Astrocyte (in vitro differentiated cells and primary cell): Measurements from ENCODE around the gene PNISR. TPM values are rescaled to one million over a fixed set of nuclear protein-coding genes. Genes with fewer than 3 reads are reported as not detected.

Experiments
- DNase-seq: peaks from one replicate; pipeline ENCODE4 v3.0.0-alpha.2; 2010; ENCODE audit warnings: low read depth
- FAIRE-seq: peaks from 2 replicates; lab custom pipeline; 2011; peaks lifted over from hg19 to GRCh38; lab: Jason Lieb, UNC
- H2AFZ ChIP-seq: 2 replicates; pipeline ENCODE4 v1.6.0; 2012; ENCODE audit warnings: low read depth, low read length, inconsistent platforms
- H3K27ac ChIP-seq: 2 replicates; pipeline ENCODE4 v1.5.1; 2011; ENCODE audit warnings: low read depth, low read length, inconsistent platforms
- H3K27me3 ChIP-seq: 2 replicates; pipeline ENCODE4 v1.6.0; 2011; ENCODE audit warnings: low read length, inconsistent platforms; ENCODE audit not compliant: insufficient read depth
- H3K36me3 ChIP-seq: 2 replicates; pipeline ENCODE4 v1.5.1; 2011; ENCODE audit warnings: low read length, inconsistent platforms; ENCODE audit not compliant: insufficient read depth
- H3K4me1 ChIP-seq: 2 replicates; pipeline ENCODE4 v1.5.1; 2011; ENCODE audit warnings: low read length, inconsistent platforms; ENCODE audit not compliant: insufficient read depth
- H3K4me2 ChIP-seq: 2 replicates; pipeline ENCODE4 v1.6.0; 2012; ENCODE audit warnings: low read length, inconsistent platforms
- H3K4me3 ChIP-seq: 2 replicates; pipeline ENCODE4 v1.5.1; 2011; ENCODE audit warnings: low read depth, mild to moderate bottlenecking, low read length, inconsistent platforms; ENCODE audit not compliant: insufficient read depth
- H3K79me2 ChIP-seq: 2 replicates; pipeline ENCODE4 v1.6.0; 2012; ENCODE audit warnings: mild to moderate bottlenecking, low read length, inconsistent platforms; ENCODE audit not compliant: insufficient read depth
- H3K9ac ChIP-seq: 2 replicates; pipeline ENCODE4 v1.6.0; 2012; ENCODE audit warnings: mild to moderate bottlenecking, low read length, inconsistent platforms
- H3K9me3 ChIP-seq: 2 replicates; pipeline ENCODE4 v1.5.1; 2012; ENCODE audit warnings: low read depth, mild to moderate bottlenecking, low read length, inconsistent platforms; ENCODE audit not compliant: insufficient read depth
- H4K20me1 ChIP-seq: 2 replicates; pipeline ENCODE4 v1.6.0; 2012; ENCODE audit warnings: low read length, inconsistent platforms; ENCODE audit not compliant: insufficient read depth
- H3K27ac Mint-ChIP-seq: one replicate; pipeline ENCODE4 v1.8.0; 2021; ENCODE audit warnings: mild to moderate bottlenecking, mixed read lengths; ENCODE audit not compliant: unreplicated experiment
- H3K27me3 Mint-ChIP-seq: one replicate; pipeline ENCODE4 v1.8.0; 2021; ENCODE audit warnings: low read depth, mixed read lengths; ENCODE audit not compliant: unreplicated experiment
- H3K36me3 Mint-ChIP-seq: one replicate; pipeline ENCODE4 v1.8.0; 2021; ENCODE audit warnings: low read depth, mixed read lengths; ENCODE audit not compliant: unreplicated experiment
- H3K4me1 Mint-ChIP-seq: one replicate; pipeline ENCODE4 v1.8.0; 2021; ENCODE audit warnings: low read depth, mixed read lengths; ENCODE audit not compliant: unreplicated experiment
- H3K4me3 Mint-ChIP-seq: one replicate; pipeline ENCODE4 v1.8.0; 2021; ENCODE audit warnings: mild to moderate bottlenecking, moderate library complexity, mixed read lengths; ENCODE audit not compliant: unreplicated experiment
- H3K9me3 Mint-ChIP-seq: one replicate; pipeline ENCODE4 v1.8.0; 2021; ENCODE audit warnings: mild to moderate bottlenecking, mixed read lengths; ENCODE audit not compliant: unreplicated experiment
- CTCF ChIP-seq: IDR thresholded peaks from 2 replicates; pipeline ENCODE4 v1.5.1; 2011; ENCODE audit warnings: low read depth, mild to moderate bottlenecking, inconsistent platforms, low read length, moderate library complexity; ENCODE audit not compliant: insufficient read depth
- EZH2 ChIP-seq: IDR thresholded peaks from 2 replicates; pipeline ENCODE4 v1.6.1; 2012; ENCODE audit warnings: mild to moderate bottlenecking, low read length, inconsistent platforms; ENCODE audit not compliant: insufficient read depth
- total RNA-seq: library from RNA; stranded (reverse); gene quantifications from 2 replicates; pipeline ENCODE4 v1.2.1, GENCODE V29; 2021

Gene PNISR
- total RNA-seq, 1 donor from 2014 or later = 62.2 TPM

GRCh38 chr6:99412065-99412464, 13.0 kb downstream of the PNISR start:
- peaks cover 50% of the 10 kb centered on the region for H4K20me1 ChIP-seq
- Mint-ChIP-seq H3K27me3 (no peaks in the 10 kb centered on the region), H3K27ac (peak overlapping the region; percentile 10)

GRCh38 chr6:99409672-99410071, 15.4 kb downstream of the PNISR start:
- FAIRE-seq (no peak), DNase-seq (no peak)
- H3K36me3 ChIP-seq = peaks cover 54% of the 10 kb centered on the region
- H4K20me1 ChIP-seq = peaks cover 30% of the 10 kb centered on the region
- no peak for TF ChIP-seq EZH2
- no peak for TF ChIP-seq CTCF
- Mint-ChIP-seq H3K27me3 (no peaks in the 10 kb centered on the region), H3K4me1 (peaks cover 9% of the 10 kb centered on the region), H3K9me3 (no peaks in the 10 kb centered on the region), H3K36me3 (no peaks in the 10 kb centered on the region), H3K27ac (no peak overlapping the region), H3K4me3 (no peak overlapping the region)
- H3K4me2 ChIP-seq = no peak overlapping the region
- no peak overlapping the region for H3K4me3 ChIP-seq
- H3K27ac ChIP-seq = no peak overlapping the region
- H3K79me2 ChIP-seq = peaks cover 50% of the 10 kb centered on the region
- H3K4me1 ChIP-seq = no peaks in the 10 kb centered on the region
- no peak overlapping the region for H2AFZ ChIP-seq
- no peaks in the 10 kb centered on the region for H3K9me3 ChIP-seq
- H3K9ac ChIP-seq = no peak overlapping the region
- no peaks in the 10 kb centered on the region for H3K27me3 ChIP-seq

More at GRCh38 chr6:99412065-99412464, 13.0 kb downstream of the PNISR start:
- H3K4me3 Mint-ChIP-seq = no peak overlapping the region
- H3K9me3 ChIP-seq = no peaks in the 10 kb centered on the region
- H3K79me2 ChIP-seq = peaks cover 74% of the 10 kb centered on the region
- H3K4me2 ChIP-seq = no peak overlapping the region
- H3K4me1 Mint-ChIP-seq = peaks cover 18% of the 10 kb centered on the region
- FAIRE-seq = no peak
- no peak for DNase-seq
- no peaks in the 10 kb centered on the region for H3K36me3 Mint-ChIP-seq
- no peak overlapping the region for H2AFZ ChIP-seq
- H3K9ac ChIP-seq = no peak overlapping the region
- no peaks in the 10 kb centered on the region for H3K4me1 ChIP-seq
- no peak overlapping the region for H3K27ac ChIP-seq
- H3K4me3 ChIP-seq = no peak overlapping the region
- TF ChIP-seq CTCF (no peak), EZH2 (no peak)
- H3K36me3 ChIP-seq = peaks cover 38% of the 10 kb centered on the region
- H3K27me3 ChIP-seq = no peaks in the 10 kb centered on the region
- H3K9me3 Mint-ChIP-seq = no peaks in the 10 kb centered on the region

- no peak overlapping the region for H3K4me3 Mint-ChIP-seq
- no peaks in the 10 kb centered on the region for H3K27me3 ChIP-seq
- no peak for DNase-seq
- no peaks in the 10 kb centered on the region for H3K4me1 ChIP-seq
- H3K9me3 ChIP-seq = no peaks in the 10 kb centered on the region
- no peak for TF ChIP-seq CTCF
- TF ChIP-seq EZH2 = no peak
- no peak overlapping the region for H3K4me3 ChIP-seq
- H3K36me3 Mint-ChIP-seq = no peaks in the 10 kb centered on the region
- no peak overlapping the region for H3K9ac ChIP-seq
- H3K27ac Mint-ChIP-seq = no peak overlapping the region
- H3K27me3 Mint-ChIP-seq = no peaks in the 10 kb centered on the region
- no peak for FAIRE-seq
- H3K9me3 Mint-ChIP-seq = no peaks in the 10 kb centered on the region
- H3K36me3 ChIP-seq = peaks cover 76% of the 10 kb centered on the region
- H3K4me1 Mint-ChIP-seq = peaks cover 4% of the 10 kb centered on the region
- peaks cover 24% of the 10 kb centered on the region for H3K79me2 ChIP-seq
- no peak overlapping the region for H2AFZ ChIP-seq
- H4K20me1 ChIP-seq = peaks cover 9% of the 10 kb centered on the region
- H3K4me2 ChIP-seq = no peak overlapping the region
- H3K27ac ChIP-seq = no peak overlapping the region
Measured at GRCh38 chr6:99407076-99407475, 18.0 kb downstream of the PNISR start.
